WTC11 (cell line): ENCODE measurements around the gene CYP11A1. TPM values are rescaled to one million over a fixed set of nuclear protein-coding genes. Genes with fewer than 3 reads are reported as not detected.

Source experiments
- ATAC-seq: fragments of 200-7000 bp; cut with Tn5 transposase; 2 replicates; pipeline ENCODE4 v1.10.0; 2021; ENCODE audit warnings: mild to moderate bottlenecking, moderate library complexity
- CTCF ChIA-PET: fragments of 300-600 bp; sonication (Branson Sonifier 250); formaldehyde crosslinking; loops from one replicate; lab custom pipeline; 2021; ENCODE audit warnings: antibody characterized with exemption; lab: Charles Lee
- POLR2A ChIA-PET: fragments of 350-600 bp; sonication (Branson Sonifier 250); formaldehyde crosslinking; loops from one replicate; lab custom pipeline; 2021; ENCODE audit warnings: antibody characterized with exemption; lab: Charles Lee
- DNase-seq: peaks from one replicate; pipeline ENCODE4 v3.0.0; 2021; ENCODE audit warnings: low spot score
- H3K27ac Mint-ChIP-seq: 2 replicates; pipeline ENCODE4 v1.8.0; 2021; ENCODE audit warnings: mixed read lengths
- H3K27me3 Mint-ChIP-seq: 2 replicates; pipeline ENCODE4 v1.8.0; 2021; ENCODE audit warnings: low read depth, mild to moderate bottlenecking, moderate library complexity, mixed read lengths
- H3K36me3 Mint-ChIP-seq: 2 replicates; pipeline ENCODE4 v1.8.0; 2021; ENCODE audit warnings: mixed read lengths
- H3K4me1 Mint-ChIP-seq: 2 replicates; pipeline ENCODE4 v1.8.0; 2022; ENCODE audit warnings: mixed read lengths
- H3K4me3 Mint-ChIP-seq: 2 replicates; pipeline ENCODE4 v1.8.0; 2021; ENCODE audit warnings: mild to moderate bottlenecking, moderate library complexity, mixed read lengths
- H3K9me3 Mint-ChIP-seq: 2 replicates; pipeline ENCODE4 v1.8.0; 2021; ENCODE audit warnings: mixed read lengths
- CREB1 ChIP-seq: sonication (generic); formaldehyde crosslinking; IDR thresholded peaks from 2 replicates; pipeline ENCODE4 v1.8.0; 2023; ENCODE audit warnings: mild to moderate bottlenecking, missing genetic modification reagents
- EMX1 ChIP-seq: fragments of 250-450 bp; sonication (Bioruptor Pico); IDR thresholded peaks from 2 replicates; pipeline ENCODE4 v1.8.0; 2021; ENCODE audit warnings: mild to moderate bottlenecking
- FOXK1 ChIP-seq: sonication (generic); formaldehyde crosslinking; IDR thresholded peaks from 2 replicates; pipeline ENCODE4 v1.8.0; 2022; ENCODE audit warnings: mild to moderate bottlenecking, moderate library complexity, missing genetic modification reagents
- GRHL2 ChIP-seq: fragments of 250-450 bp; sonication (Bioruptor Pico); IDR thresholded peaks from 2 replicates; pipeline ENCODE4 v1.8.0; 2022; ENCODE audit warnings: mild to moderate bottlenecking, moderate library complexity; ENCODE audit not compliant: insufficient replicate concordance, severe bottlenecking
- NR1H2 ChIP-seq: sonication (generic); formaldehyde crosslinking; IDR thresholded peaks from 2 replicates; pipeline ENCODE4 v1.9.0; 2021; ENCODE audit warnings: mild to moderate bottlenecking, moderate library complexity, missing genetic modification reagents
- RELA ChIP-seq: sonication (generic); formaldehyde crosslinking; IDR thresholded peaks from 2 replicates; pipeline ENCODE4 v1.8.1; 2022; ENCODE audit warnings: missing genetic modification reagents, mild to moderate bottlenecking, borderline replicate concordance
- RORB ChIP-seq: fragments of 250-450 bp; sonication (Bioruptor Pico); IDR thresholded peaks from 2 replicates; pipeline ENCODE4 v1.9.0; 2021; ENCODE audit warnings: mild to moderate bottlenecking
- ZNF263 ChIP-seq: sonication (generic); formaldehyde crosslinking; IDR thresholded peaks from 2 replicates; pipeline ENCODE4 v1.8.1; 2022; ENCODE audit warnings: low read depth, mild to moderate bottlenecking, moderate library complexity, missing genetic modification reagents
- ZNF416 ChIP-seq: fragments of 250-450 bp; sonication (Bioruptor Pico); IDR thresholded peaks from 2 replicates; pipeline ENCODE4 v1.9.0; 2021; ENCODE audit warnings: mild to moderate bottlenecking, inconsistent platforms
- total RNA-seq: library from RNA; stranded (reverse); gene quantifications from 3 replicates; pipeline ENCODE4 v1.2.3, GENCODE V29; 2021
- TF ChIP-seq, protein P1 (sequence below): sonication (generic); formaldehyde crosslinking; IDR thresholded peaks from 2 replicates; pipeline ENCODE4 v1.8.0; 2022; ENCODE audit warnings: mild to moderate bottlenecking, missing genetic modification reagents
- TF ChIP-seq, protein P2 (sequence below): sonication (generic); formaldehyde crosslinking; IDR thresholded peaks from 2 replicates; pipeline ENCODE4 v1.8.0; 2023; ENCODE audit warnings: missing genetic modification reagents
- TF ChIP-seq, protein P3 (sequence below): sonication (generic); formaldehyde crosslinking; IDR thresholded peaks from 2 replicates; pipeline ENCODE4 v1.8.0; 2023; ENCODE audit warnings: missing genetic modification reagents, mild to moderate bottlenecking, borderline replicate concordance
- TF ChIP-seq, protein P4 (sequence below): sonication (generic); formaldehyde crosslinking; IDR thresholded peaks from 2 replicates; pipeline ENCODE4 v1.8.1; 2023; ENCODE audit warnings: mild to moderate bottlenecking, missing genetic modification reagents, moderate library complexity
- TF ChIP-seq, protein P5 (sequence below): fragments of 250-450 bp; sonication (Bioruptor Pico); IDR thresholded peaks from 2 replicates; pipeline ENCODE4 v1.9.0; 2021; ENCODE audit warnings: moderate library complexity, mild to moderate bottlenecking, inconsistent platforms, borderline replicate concordance
- TF ChIP-seq, protein P6 (sequence below): sonication (generic); formaldehyde crosslinking; conservative IDR thresholded peaks from 2 replicates; pipeline ENCODE4 v1.8.1; 2022; ENCODE audit warnings: mild to moderate bottlenecking, missing genetic modification reagents

The CYP11A1 gene
- total RNA-seq, 1 experiment from 2014 or later: 3.4 TPM

DNA sequence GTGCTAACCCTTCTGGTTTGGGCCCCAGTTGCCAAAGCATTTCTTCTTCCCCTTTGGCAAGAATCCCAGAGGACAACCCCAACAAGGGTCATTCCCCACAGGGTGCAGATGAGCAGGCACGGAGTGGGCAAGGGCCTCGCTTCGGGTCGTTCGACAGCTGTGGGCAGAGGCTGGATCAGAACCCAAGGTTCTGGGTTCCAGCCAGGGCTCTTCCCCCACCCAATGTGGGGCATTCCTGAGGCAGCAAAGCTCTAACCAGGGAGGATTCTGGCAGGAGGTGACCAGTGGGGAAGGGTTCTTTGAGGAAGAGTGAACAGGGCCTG lies 48.3 kb downstream of the CYP11A1 start:
- ChIA-PET CTCF (interaction anchor here (0.7 to 17.1 kb wide), 18 partner anchors 9 to 346 kb away, joined by 3 to 347 read pairs (median 7); partner anchors contain the start of genes ISLR2 and STRA6), POLR2A (interaction anchor here (0.7 to 1.2 kb wide), 2 partner anchors 85 to 105 kb away, joined by 3 to 4 read pairs; no protein-coding TSS in a partner anchor)
- Mint-ChIP-seq H3K4me3 (no peak overlapping the region), H3K27ac (no peak overlapping the region), H3K36me3 (no peaks in the 10 kb centered on the region), H3K4me1 (peaks cover 47% of the 10 kb centered on the region), H3K27me3 (no peaks in the 10 kb centered on the region; the same call in 1 of the 2 replicates), H3K9me3 (no peaks in the 10 kb centered on the region)
- no peak for ATAC-seq
- TF ChIP-seq RELA: no peak
- no peak for TF ChIP-seq ZNF263
- TF ChIP-seq NR1H2 (CRISPR knock-in tag): no peak
- no peak for TF ChIP-seq RORB (CRISPR knock-in tag)
- TF ChIP-seq, protein P1, sequence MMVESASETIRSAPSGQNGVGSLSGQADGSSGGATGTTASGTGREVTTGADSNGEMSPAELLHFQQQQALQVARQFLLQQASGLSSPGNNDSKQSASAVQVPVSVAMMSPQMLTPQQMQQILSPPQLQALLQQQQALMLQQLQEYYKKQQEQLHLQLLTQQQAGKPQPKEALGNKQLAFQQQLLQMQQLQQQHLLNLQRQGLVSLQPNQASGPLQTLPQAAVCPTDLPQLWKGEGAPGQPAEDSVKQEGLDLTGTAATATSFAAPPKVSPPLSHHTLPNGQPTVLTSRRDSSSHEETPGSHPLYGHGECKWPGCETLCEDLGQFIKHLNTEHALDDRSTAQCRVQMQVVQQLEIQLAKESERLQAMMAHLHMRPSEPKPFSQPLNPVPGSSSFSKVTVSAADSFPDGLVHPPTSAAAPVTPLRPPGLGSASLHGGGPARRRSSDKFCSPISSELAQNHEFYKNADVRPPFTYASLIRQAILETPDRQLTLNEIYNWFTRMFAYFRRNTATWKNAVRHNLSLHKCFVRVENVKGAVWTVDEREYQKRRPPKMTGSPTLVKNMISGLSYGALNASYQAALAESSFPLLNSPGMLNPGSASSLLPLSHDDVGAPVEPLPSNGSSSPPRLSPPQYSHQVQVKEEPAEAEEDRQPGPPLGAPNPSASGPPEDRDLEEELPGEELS: no peak
- TF ChIP-seq EMX1 (CRISPR knock-in tag): no peak
- no peak for TF ChIP-seq GRHL2 (CRISPR knock-in tag)
- TF ChIP-seq, protein P2, sequence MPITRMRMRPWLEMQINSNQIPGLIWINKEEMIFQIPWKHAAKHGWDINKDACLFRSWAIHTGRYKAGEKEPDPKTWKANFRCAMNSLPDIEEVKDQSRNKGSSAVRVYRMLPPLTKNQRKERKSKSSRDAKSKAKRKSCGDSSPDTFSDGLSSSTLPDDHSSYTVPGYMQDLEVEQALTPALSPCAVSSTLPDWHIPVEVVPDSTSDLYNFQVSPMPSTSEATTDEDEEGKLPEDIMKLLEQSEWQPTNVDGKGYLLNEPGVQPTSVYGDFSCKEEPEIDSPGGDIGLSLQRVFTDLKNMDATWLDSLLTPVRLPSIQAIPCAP (CRISPR knock-in tag): no peak
- no peak for TF ChIP-seq ZNF416 (CRISPR knock-in tag)
- DNase-seq: no peak

DNA sequence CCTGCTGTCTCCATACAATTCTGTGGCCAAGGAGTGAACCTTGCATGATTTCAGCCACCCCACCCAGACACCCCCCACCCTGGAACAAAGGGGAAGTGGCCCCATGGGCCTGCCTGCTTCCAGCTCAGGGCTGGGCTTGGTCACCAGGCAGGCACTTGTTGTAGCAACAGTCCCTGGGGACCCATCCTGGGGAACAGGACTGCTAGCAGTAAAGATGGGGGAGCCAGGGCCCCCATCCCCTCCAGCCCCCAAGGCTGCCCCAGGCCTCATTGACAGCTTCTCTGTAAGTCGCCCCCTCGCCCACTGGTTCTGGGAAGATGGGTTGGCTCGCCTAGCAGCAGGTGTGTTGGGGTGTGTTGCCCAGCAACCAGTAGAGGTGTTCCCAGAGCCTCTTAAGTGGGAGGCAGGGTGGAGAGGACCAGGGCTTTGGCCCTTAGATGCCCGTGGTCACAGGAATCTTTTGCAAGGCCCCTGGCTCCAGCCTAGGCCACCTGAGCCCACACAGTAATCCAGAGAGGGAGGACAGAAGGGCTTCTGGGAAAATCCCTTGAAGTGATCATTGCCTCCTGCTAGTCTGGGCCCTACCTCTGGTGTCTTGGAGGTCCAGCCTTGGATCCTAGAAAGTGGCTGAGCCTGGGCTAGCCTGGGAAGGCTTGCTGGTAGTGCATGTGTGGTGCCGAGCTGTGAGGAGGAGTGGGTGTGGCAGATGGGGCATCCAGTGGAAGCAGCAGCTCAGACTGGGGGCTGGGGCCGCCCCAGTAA lies 48.9 kb downstream of the CYP11A1 start:
- H3K36me3 Mint-ChIP-seq: no peaks in the 10 kb centered on the region
- H3K4me3 Mint-ChIP-seq: no peak overlapping the region
- H3K4me1 Mint-ChIP-seq: peaks cover 51% of the 10 kb centered on the region
- TF ChIP-seq, protein P3, sequence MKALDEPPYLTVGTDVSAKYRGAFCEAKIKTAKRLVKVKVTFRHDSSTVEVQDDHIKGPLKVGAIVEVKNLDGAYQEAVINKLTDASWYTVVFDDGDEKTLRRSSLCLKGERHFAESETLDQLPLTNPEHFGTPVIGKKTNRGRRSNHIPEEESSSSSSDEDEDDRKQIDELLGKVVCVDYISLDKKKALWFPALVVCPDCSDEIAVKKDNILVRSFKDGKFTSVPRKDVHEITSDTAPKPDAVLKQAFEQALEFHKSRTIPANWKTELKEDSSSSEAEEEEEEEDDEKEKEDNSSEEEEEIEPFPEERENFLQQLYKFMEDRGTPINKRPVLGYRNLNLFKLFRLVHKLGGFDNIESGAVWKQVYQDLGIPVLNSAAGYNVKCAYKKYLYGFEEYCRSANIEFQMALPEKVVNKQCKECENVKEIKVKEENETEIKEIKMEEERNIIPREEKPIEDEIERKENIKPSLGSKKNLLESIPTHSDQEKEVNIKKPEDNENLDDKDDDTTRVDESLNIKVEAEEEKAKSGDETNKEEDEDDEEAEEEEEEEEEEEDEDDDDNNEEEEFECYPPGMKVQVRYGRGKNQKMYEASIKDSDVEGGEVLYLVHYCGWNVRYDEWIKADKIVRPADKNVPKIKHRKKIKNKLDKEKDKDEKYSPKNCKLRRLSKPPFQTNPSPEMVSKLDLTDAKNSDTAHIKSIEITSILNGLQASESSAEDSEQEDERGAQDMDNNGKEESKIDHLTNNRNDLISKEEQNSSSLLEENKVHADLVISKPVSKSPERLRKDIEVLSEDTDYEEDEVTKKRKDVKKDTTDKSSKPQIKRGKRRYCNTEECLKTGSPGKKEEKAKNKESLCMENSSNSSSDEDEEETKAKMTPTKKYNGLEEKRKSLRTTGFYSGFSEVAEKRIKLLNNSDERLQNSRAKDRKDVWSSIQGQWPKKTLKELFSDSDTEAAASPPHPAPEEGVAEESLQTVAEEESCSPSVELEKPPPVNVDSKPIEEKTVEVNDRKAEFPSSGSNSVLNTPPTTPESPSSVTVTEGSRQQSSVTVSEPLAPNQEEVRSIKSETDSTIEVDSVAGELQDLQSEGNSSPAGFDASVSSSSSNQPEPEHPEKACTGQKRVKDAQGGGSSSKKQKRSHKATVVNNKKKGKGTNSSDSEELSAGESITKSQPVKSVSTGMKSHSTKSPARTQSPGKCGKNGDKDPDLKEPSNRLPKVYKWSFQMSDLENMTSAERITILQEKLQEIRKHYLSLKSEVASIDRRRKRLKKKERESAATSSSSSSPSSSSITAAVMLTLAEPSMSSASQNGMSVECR (CRISPR knock-in tag): no peak
- TF ChIP-seq CREB1 (CRISPR knock-in tag) (no peak), ZNF416 (CRISPR knock-in tag) (no peak), FOXK1 (no peak), NR1H2 (CRISPR knock-in tag) (no peak)
- TF ChIP-seq, protein P4, sequence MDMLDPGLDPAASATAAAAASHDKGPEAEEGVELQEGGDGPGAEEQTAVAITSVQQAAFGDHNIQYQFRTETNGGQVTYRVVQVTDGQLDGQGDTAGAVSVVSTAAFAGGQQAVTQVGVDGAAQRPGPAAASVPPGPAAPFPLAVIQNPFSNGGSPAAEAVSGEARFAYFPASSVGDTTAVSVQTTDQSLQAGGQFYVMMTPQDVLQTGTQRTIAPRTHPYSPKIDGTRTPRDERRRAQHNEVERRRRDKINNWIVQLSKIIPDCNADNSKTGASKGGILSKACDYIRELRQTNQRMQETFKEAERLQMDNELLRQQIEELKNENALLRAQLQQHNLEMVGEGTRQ (CRISPR knock-in tag): no peak
- TF ChIP-seq, protein P5, sequence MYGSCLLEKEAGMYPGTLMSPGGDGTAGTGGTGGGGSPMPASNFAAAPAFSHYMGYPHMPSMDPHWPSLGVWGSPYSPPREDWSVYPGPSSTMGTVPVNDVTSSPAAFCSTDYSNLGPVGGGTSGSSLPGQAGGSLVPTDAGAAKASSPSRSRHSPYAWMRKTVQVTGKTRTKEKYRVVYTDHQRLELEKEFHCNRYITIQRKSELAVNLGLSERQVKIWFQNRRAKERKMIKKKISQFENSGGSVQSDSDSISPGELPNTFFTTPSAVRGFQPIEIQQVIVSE (CRISPR knock-in tag): no peak
- TF ChIP-seq, protein P6, sequence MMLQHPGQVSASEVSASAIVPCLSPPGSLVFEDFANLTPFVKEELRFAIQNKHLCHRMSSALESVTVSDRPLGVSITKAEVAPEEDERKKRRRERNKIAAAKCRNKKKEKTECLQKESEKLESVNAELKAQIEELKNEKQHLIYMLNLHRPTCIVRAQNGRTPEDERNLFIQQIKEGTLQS (CRISPR knock-in tag): no peak
- TF ChIP-seq, all 79 proteins: peak for 0
- Mint-ChIP-seq H3K27ac (no peak overlapping the region), H3K9me3 (no peaks in the 10 kb centered on the region), H3K27me3 (no peaks in the 10 kb centered on the region; the same call in 1 of the 2 replicates)
- ATAC-seq (no peak), DNase-seq (no peak)
- ChIA-PET POLR2A (interaction anchor here (1.2 kb wide), 1 partner anchor 85 kb away, joined by 3 read pairs; no protein-coding TSS in a partner anchor), CTCF (interaction anchor here (0.7 to 17.1 kb wide), 9 partner anchors 9 to 270 kb away, joined by 3 to 347 read pairs (median 5); partner anchors contain the start of gene ISLR2)
